HG03439 (cell line): ENCODE results near the gene A2M.

Experiments
- ATAC-seq: cut with Tn5 transposase; IDR thresholded peaks from one replicate; pipeline ENCODE4 v1.9.1; 2021; ENCODE audit warnings: mild to moderate bottlenecking, moderate library complexity; ENCODE audit not compliant: unreplicated experiment

A2M gene

DNA sequence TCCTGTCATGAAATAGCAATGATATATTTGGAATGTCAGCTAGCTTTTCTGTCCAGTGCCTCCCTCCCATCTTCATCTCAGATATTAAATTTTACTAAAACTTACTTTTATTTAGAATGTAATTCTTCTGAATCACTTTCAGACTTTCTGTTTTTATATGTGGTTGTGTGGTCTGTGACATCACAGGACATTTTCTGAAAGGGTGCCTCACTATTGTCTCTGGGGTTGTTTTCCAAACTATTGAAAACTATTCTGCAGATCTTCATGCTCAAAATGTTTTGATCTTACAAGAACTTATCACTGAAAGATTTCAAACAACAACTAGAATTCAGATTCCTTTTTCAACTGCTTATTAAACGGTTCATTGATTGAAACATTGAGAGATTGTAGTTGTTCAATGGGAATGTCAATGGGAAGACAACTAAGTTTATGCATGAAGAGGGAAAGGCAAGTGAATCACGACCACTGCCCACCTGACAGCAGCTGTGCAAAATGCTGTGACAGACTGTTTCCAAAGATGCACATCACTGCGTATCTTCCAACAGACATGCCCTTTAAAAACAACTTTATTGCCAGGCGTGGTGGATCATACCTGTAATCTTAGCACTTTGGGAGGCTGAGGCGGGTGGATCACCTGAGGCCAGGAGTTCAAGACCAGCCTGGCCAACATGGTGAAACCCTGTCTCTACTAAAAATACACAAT, 75.1 kb downstream of the A2M start:
- no peak for ATAC-seq

DNA sequence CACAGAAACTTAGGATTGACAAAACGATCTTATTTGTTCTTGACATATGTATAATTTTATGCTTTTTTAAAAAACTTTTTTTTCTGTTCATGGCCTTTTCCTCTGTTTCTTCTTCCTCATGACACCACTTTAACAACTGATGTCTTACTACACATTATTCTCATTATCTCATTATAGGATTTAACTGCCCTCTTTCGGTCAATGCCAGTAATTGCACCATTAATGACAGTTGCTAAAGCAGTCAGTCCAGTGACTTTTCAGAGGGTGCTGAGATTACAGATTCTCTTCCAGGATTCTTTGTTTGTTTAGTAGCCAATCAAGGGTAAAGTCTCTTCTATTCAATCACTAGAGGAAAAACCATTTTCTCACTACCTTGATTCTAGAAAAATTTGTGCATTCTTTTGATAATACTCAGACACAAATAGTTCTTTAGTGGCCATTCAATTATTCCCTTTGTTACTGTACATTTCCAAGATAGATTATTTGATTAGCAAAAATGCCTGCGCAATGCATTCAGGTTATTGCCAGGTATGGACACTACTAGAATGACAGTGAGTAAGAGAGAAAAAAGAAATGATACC, 76.2 kb downstream of the A2M start:
- ATAC-seq: no peak

DNA sequence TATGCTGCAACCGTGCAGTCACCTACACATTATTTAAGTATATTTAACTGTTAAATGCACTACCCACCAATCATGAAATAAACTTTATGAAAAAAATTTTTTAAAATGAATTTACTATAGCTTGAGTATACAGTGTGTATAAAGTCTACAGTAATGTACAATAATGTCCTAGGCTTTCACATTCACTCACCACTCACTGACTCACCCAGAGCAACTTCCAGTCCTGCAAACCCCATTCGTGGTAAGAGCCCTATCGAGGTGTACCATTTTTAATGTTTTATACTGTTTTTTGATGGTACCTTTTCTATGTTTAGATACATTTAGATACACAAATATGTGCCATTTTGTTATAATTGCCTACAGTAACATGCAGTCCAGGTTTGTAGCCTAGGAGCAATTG, 78.3 kb downstream of the A2M start:
- ATAC-seq: no peak

DNA sequence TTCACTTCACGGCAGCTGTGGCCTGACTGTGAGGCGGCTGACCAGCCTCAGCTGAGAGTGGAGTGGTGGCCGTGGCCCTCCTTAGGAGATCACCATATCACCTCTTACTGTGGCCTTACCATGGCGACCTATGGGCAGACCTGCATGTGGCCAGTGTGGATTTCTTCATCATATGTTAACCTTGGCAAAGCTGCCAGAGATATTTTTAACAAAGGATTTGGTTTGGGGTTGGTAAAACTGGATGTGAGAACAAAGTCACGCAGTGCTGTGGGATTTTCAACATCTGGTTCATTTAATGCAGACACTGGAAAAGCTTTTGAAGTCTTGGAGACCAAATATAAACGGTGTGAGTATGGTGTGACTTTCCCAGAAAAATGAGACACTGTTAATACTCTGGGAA, 79.5 kb downstream of the A2M start:
- no peak for ATAC-seq

DNA sequence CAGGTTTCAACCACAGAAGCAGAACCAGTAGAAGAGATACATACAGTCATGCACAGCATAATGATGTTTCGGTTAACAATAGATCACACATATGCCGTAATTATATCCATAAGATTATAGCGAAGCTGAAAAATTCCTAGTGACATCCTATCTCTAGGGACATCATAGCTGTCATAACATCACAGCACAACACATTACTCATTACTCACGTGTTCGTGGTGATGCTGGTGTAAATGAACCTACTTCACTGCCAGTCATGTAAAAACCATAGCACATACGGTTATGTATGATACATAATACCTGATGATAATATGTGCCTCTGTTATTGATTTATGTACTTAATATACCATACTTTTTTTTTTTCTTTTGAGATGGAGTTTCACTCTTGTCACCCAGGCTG, 81.6 kb downstream of the A2M start:
- ATAC-seq: no peak

DNA sequence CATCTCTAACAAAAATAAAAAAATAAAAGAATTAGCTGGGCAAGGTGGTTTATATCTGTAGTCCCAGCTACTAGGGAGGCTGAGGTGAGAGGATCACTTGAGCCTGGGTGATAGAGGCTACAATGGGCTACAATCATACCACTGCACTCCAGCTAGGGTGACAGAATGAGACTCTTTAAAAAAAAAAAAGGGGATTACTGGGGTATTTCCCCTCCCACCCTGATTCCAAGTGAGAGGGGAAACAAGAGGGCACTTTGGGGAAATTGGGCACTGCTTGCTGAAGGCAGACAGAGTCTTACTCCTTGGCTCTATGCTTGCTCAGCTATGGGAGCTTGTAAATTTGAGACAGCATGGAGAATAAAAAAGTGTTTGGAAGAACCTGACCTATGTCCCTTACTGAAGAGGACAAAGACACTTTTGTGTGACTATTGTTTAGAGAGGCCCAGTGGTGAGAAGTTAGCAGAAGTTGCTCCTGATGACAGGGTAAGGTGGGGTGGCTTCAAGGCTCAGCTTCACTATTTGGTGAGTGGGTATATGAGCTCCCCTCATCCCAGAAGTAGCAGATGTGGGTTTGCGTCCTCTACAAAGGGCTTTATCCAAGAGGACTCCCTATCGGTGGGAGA, 82.3 kb downstream of the A2M start:
- no peak for ATAC-seq

DNA sequence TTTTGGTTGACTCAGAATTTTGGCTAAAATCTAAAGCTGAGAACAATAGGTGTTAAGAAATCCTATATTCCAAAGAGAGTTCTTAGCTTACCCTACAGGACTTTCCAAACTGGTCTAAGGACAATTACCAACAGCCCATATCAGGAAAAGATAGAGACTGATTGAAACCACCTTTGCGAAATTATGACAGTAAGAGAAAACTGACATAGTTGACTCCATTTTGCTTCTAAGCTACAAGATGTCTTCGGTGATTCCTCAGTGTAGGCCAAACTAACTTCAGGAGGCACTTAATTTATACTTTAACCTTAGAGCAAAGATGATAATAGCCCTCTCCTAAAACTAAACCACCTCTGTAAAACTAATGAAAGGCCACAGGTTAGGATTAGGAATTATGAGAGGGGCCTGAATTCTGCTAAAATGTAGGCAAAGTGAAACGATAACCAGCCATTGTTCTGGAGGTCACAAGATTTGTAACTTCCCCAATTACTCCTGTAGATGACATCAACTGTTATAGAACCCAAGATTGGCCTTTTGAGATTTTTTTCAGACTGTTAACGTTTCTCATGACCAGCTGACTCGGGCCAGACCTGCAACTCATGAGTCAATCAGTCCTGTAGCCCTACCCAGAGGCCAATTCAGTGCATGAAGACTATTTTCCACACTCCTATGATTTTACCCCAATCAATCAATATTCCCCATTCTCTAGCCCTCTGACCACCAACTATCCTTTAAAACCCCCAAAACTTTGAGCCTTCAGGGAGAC, 83.3 kb downstream of the A2M start:
- ATAC-seq: no peak

DNA sequence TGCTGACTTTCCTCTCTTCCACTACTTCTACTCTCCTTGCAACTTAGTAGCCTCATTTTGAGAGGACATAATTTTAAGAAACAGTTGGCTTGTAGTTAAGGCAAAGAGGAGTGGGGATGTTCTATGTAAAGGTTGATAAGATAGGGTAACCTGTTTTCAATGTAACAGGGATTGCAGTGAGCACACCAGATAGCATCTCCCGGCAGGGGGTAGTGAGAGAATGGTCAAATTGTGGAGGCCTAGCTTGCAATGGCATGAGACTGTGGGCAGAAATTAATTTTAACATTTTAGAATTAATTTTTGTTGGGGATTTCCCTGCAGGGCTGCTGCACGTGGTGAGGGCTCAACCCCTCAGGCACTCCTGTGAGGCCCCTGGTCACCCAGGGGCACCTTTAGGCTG, 84.9 kb downstream of the A2M start:
- ATAC-seq: no peak

DNA sequence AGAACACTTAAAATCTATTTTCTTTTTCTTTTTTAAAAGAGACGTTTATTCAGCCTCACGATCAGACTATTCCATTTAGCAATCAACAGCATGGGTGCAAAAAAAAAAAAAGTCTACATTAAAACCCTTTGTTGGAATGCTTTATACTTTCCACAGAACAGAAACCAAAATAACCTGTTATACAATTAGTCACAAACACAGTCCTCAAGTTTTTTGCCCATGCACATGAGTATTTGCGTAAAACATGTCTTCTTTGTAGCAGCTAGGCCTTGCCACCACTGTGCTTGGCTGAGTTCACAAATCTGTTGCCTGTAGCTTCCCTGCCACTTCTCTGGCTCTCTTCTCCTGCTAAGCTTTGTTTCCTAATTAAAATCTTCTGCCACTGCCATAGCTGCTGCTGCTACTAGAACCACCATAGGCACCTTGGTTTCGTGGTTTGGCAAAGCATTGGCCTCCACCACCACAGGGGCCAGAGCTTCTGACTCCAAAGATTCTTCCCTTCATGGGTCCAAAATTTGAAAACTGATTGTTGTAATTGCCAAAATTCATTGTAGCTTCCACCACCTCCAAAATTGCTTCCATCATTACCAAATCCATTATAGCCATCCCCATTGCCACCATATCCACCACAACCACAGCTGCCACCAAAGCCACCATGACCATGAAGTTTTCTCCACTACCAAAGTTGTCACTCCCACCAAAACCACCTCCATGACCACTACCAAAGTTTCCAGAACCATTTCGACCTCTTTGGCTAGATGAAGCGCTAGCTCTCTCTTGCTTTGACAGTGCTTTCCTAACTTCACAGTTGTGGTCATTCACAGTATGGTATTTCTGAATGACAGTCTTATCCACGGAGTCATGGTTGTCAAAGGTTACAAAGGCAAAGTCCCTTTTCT, 88.3 kb downstream of the A2M start:
- ATAC-seq: no peak

DNA sequence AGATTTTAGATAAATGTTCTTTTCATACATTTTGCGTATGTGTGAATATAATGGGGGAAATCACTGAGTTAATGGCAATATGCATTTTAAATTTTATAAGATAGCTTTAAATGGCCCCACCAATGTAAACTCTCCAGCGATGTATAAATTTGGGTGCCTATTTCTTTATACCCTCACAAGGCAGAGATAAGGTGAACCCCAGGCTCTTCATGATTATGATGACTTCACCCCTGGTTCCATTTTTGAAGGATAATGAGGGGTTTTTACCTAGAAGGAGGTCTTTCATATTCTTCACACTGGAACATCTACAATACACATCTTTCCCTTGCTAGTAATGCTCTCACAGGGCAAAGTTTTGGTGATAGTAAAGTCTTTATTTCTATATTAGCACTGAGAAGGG, 91.2 kb downstream of the A2M start:
- ATAC-seq: no peak

DNA sequence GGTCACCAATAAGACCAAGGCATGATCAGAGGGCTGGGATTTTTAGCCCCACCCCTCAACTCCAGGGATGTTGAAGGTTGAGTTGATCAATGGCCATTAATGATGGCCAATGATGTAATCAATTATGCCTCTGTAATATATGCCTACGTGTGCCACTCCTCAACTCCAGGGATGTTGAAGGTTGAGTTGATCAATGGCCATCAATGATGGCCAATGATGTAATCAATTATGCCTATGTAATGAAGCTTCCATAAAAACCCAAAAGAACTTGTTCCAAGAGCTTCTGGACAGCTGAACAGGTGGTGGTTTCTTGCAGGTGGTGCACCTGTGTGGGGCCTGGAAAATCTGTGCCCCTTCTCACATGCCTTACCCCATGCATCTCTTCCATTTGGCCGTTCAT, 93.1 kb downstream of the A2M start:
- ATAC-seq: no peak
